GM21619 (cell line): ENCODE measurements around the gene FKBP15.
"Not testable (repeated sequence)": the region's sequence is repeated elsewhere in the genome, so short reads cannot be mapped to it uniquely, and the experiment has no call there.

Experiments used
- ATAC-seq: cut with Tn5 transposase; IDR thresholded peaks from one replicate; pipeline ENCODE4 v1.9.1; 2021; ENCODE audit not compliant: unreplicated experiment

The FKBP15 gene

GRCh38 chr9:113237026-113237425 lies 15.9 kb upstream of the FKBP15 start:
- ATAC-seq = no peak

DNA sequence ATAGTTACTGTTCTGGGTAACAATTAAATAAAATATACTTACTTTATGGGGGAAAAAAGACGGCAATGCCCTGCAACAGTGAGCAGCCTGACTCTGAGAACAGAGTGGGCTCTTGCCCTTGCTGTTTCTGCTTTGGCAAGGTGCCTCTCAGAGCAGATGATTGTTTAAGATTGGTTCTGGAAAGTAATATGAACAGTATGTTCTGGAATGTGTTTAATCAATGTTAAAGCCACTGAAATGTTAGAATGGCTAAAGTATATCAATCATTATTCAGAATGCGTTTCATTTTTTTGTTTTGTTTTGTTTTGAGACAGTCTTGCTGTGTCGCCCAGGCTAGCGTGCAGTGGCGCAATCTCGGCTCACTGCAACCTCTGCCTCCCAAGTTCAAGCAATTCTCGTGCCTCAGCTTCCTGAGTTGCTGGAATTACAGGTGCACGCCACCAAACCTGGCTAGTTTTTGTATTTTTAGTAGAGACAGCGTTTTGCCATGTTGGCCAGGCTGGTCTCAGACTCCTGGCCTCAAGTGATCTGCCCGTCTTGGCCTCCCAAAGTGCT lies 14.7 kb upstream of the FKBP15 start:
- not testable (repeated sequence) for ATAC-seq

DNA sequence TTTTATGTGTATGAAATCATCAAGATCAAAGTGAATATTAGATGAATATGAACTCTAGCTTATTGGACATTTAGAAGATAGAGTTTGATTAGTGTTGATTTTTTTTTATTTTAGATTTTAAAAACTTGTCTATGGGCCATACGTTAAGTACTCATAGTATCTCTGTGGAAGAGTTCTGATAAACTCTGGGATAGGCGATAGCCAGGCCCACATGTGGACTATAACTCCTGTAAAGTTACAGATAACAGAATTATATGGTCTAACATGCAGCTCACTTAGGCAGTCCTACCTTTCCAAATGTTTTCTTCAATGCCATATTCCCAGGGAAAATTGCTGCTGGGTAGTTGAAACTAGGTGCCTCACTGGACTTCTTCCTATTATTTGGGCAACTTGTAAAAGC lies 10.6 kb upstream of the FKBP15 start:
- ATAC-seq = no peak

DNA sequence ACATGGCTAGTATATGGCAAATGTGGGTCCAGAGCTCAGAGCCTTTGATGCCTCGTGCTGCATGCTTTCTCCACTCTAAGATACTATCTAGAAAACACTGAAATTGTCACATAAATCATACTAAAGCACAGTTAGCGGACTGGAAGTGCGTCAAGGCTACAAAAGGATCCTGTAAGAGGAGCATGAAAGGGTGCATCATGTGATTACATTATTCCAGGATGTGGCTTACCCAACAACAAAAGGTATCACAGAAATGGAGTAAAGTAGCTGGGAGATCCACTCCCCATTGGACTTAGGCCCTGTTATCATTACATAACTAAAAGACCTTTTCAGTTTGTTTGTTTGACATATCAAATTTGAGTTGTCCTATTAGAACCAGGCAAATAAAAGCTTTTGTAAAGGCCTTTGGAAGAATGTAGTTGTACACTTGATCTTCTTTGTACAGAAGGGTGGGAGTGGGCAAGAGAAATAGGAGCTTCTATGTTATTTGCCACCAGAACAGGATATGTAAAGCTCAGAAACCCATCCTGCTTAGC lies 7.1 kb upstream of the FKBP15 start:
- ATAC-seq = no peak

DNA sequence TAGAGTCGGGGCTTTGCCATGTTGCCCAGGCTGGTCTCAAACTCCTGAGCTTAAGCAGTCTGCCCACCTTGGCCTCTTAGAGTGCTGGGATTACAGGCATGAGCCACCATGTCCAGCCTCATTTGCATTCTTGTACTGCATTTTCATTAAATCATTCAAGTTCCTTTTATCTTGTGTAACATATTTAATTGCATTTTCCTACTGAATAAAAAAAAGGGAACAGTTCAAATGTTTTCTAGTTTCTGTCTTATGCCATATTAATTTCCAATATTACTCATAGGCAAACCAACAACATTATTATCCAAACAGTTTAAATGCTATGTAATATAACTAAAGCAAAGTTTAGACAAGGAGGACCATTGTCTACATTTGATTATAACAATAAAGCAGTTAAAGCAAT lies 6.4 kb upstream of the FKBP15 start:
- no peak for ATAC-seq

DNA sequence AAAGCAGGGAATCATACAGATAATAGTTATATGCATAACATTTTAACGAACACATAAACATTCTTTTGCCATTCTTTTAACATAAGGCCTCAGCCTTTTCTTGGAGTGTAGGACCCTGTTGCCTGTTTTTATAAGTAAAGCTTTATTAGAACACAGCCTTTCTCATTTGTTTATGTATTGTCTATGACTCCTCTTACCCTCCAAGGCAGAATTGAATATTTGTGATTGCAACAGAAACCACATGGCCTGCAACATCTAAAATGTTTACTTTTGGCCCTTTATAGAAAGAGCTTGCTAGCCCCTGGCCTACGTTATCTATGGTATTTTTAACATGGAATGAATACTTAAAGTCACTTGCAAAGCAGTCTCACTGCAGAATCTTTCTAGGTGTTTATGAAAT lies 2.9 kb upstream of the FKBP15 start:
- no peak for ATAC-seq

GRCh38 chr9:113222482-113222841 lies 1.4 kb upstream of the FKBP15 start:
- no peak for ATAC-seq

DNA sequence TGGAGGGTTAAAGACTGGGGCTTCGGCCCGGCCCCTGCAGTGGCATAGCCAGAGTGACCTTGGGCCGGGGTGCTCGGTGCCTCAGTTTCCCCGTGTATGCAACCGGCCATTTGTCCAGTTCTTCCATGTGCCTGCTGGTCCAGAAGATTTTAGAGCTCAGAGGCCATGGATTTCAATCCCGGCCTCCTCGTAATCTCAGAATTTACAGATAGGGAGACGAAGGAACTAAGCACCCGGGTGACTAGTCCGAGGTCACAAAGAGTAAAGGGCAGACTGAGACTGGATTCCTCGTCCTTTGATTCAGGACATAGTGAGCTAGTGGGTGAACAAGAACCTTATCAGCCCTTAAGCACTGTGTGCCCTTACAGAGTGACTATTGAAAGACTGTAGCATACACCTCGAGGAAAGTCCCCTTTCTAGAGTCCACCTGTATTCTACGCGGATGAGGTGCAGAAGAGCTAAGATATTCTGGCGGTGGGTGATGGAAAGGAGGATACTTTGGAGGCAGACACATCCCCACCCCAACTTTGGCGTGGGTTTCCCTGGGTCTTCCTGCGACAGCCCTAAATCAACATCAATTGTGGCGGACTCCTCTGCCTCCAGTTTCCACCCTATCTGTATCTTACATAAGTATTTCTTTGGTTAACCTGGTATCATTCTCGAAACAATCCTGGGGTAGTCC lies 864 bp upstream of the FKBP15 start:
- ATAC-seq = no peak

GRCh38 chr9:113220467-113221002 lies 542 bp downstream of the FKBP15 start:
- no peak for ATAC-seq

DNA sequence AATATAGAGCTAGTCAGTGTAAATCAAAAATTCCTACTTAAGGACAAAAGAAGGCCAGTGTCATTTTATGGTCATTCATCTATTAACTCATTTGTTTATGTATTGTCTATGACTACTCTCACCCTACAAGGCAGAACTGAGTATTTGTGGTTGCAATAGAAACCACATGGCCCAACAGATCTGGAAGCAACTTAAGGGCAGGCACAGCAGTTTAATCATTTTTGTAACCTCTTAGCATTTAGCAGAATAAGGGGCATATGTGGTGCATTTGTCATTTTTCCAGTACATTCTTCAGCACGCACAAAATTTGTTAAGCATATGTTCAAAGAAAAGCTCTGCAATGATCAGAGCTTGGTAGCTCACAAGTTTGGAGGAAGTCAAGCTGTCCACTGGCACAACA lies 1.1 kb downstream of the FKBP15 start:
- peak; percentile 62 for ATAC-seq

DNA sequence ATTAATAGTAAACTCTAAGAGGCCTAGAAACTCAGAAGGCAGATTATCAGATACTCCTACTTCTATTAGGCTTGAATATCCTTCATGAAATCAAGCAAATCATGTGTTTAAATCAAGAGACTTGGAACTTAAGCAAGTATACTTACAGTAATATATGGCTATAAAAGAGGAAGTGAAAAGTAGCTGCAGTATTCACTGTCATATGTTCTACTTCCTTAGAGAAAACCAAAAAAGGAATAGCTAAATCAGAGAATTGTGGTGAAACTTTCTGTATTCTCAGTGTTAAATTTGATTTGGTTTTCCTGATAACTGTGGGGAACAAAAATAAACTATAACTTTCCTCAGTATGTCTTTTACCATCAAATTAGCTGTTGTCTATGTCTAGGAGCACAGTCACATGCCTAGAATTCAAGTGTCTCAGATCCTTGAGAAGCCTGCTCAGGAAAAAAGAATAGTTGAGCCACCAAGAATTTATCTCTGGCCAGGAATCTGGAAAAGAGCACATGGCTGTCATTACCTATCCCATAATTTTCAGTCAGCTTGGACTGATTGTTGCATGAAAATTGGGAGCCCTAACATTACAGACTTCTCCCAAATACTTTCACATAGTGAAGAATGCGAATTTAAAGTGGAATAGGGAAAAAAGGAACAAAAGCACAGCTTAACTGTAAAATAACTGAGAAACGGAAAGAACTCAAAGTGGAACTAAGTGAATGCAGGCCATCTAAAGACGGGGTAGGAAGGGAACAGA lies 1.7 kb downstream of the FKBP15 start:
- peak; percentile 35 for ATAC-seq

- no peak for ATAC-seq
These were observed 4.7 kb downstream of the FKBP15 start for GRCh38 chr9:113216406-113216805.

DNA sequence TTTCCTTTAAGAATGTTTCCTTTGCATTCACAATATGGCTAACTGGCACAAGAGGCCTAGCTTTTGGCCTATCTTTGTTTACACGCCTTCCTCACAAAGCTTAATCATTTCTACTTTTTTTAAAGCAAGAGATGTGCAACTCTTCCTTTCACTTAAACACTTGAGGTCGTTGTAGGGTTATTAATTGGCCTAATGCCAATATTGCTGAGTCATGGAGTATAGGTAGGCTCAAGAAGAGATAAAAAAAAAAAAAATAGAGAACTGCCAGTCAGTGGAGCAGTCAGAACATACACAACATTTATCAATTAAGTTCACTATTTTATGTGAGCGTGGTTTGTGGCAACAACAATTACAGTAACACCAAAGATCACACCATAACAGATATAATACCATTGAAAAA lies 5.9 kb downstream of the FKBP15 start:
- ATAC-seq = no peak

- ATAC-seq = no peak
These were observed 10.3 kb downstream of the FKBP15 start for GRCh38 chr9:113210815-113211214.

DNA sequence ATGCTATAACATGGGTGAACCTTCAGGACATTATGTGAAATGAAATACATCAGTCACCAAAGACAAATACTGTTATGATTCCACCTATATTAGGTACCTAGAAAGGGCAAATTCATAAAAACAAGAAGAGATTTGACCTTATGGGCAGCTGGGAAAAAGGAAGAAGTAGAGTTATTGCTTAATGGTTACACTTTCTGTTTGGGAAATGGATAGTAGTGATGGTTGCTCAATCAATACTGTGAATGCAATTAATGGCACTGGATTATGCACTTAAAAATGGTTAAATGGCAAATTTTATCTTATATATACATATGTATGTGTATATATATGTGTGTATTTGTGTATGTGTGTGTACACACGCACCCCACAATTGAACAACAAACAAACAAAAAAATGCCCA lies 15.2 kb downstream of the FKBP15 start:
- no peak for ATAC-seq

- ATAC-seq = no peak
These were observed 15.6 kb downstream of the FKBP15 start for GRCh38 chr9:113205432-113205831.

DNA sequence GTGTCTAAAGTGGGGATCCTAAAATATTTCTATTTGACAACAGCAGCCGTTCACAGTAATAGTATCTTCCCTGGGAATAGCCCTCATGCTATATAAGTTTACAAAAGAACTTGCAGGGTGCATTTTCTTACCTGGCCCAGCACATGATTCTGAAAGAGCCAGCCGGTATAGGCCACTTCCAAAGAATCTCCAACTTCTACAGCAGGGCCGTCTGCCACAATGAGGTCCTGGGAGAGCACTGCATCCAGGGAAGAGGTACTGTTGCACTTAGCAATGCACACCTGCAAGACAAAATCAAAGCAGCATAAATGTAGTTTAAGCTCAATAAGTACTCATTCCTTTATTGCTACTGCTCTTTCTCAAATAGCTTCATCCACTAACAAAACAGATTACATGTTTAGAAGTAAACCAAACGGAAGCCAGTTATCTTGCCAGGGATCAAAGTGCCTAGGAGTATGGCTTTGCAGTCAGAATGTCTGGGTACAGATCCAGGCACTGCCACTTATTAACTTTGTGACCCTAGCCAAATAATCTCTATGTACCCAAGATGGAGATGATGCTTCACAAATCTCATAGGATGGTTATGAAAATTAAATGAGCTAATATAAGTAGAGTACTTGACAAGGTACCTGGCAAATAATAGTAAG lies 21.3 kb downstream of the FKBP15 start:
- ATAC-seq = no peak

GRCh38 chr9:113192455-113192854 lies 28.6 kb downstream of the FKBP15 start:
- no peak for ATAC-seq

DNA sequence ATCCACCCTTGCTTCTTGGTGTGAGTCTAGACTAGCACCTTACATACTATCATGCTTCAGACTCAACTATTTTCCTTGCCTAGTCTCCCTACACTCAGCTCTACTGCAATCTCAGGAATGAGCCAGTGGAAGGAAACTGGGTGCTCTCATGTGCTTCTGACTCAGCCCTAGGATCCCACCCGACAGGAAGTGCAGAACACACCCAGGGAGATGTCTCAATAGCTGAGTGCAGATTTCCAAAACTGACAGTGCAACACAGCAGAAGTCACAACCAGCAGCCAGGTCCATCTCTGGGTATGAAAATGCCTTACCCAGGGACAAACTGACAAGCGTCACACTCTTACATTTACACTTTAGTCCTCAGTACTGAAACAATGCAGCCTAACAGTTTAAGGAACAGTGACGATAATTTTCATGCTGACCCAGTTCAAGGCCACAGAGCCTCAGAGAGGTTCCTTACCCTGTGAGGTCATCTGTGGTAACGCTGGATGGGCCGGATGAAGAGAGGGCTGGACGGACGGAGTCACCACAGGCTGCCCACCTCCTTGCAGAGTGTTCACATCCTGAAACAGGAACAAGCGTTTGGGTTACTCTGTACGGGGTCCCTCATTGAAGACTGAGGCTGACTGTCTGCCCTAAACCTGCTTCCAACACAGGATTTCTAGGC lies 33.0 kb downstream of the FKBP15 start:
- ATAC-seq = no peak

DNA sequence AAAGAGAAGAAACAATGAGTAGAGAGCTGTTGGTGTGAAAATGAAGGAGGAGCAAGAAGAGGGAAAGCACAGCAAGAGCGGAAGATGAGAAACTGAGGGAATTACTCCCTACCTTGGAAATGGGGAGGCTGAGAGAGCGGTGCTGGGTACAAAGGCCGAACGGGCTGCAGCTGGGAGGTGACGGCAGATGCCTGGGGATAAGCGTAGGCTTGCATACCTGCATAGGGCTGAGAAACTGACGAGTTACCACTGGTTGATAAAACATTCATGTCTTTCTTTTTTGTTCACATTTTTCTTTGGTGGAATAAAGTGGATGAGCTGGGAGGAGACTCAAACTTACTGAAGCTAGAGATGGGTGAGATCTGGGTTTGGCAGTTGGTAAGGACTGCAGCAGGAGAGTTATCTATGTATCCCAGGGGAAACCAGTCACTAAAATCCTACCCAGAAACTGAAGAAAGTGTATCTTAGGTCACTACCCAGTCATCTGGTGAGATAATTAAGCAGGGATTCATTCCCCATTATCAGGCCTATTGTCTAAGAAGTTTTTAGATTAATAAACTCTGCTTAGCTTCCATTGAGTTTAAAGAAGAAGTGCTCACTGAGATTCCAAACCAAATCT lies 34.8 kb downstream of the FKBP15 start:
- no peak for ATAC-seq
